A673 (cell line): ENCODE data around the gene RAB26.

ENCODE experiments used
- EZH2 ChIP-seq: fragments of 200-600 bp; sonication (generic); IDR thresholded peaks from 2 replicates; pipeline ENCODE4 v1.6.1; 2017; ENCODE audit warnings: borderline replicate concordance, low read depth, mild to moderate bottlenecking, mixed read lengths, antibody characterized with exemption, low read length; ENCODE audit not compliant: poor library complexity, severe bottlenecking
- TF ChIP-seq, protein P1 (sequence below): fragments of 300-800, 200-600 bp; sonication (generic); conservative IDR thresholded peaks from 2 replicates; pipeline ENCODE4 v1.5.1; 2017; ENCODE audit warnings: low read depth, mild to moderate bottlenecking, antibody characterized with exemption, low read length, moderate library complexity, mixed read lengths

DNA sequence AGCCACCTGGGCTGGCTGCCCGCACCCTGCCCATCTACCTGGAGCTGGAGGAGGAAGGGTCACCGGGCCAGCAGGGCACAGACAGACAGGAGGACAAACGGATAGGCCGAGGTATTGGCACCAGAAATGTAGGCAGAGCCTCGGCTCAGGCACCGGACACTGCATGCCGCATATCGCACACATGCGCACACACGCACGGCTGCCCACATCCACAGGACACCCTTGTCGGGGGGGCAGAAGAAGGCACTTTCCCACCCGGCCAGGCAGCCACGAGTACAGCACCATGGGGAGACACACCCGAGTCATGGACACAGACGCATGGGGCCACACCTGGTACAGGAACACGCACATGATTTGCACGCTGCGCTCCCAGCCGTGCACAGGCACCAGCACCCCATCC is 33.5 kb downstream of the RAB26 start:
- TF ChIP-seq, protein P1, sequence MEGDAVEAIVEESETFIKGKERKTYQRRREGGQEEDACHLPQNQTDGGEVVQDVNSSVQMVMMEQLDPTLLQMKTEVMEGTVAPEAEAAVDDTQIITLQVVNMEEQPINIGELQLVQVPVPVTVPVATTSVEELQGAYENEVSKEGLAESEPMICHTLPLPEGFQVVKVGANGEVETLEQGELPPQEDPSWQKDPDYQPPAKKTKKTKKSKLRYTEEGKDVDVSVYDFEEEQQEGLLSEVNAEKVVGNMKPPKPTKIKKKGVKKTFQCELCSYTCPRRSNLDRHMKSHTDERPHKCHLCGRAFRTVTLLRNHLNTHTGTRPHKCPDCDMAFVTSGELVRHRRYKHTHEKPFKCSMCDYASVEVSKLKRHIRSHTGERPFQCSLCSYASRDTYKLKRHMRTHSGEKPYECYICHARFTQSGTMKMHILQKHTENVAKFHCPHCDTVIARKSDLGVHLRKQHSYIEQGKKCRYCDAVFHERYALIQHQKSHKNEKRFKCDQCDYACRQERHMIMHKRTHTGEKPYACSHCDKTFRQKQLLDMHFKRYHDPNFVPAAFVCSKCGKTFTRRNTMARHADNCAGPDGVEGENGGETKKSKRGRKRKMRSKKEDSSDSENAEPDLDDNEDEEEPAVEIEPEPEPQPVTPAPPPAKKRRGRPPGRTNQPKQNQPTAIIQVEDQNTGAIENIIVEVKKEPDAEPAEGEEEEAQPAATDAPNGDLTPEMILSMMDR = no peak
- no peak for TF ChIP-seq EZH2
